ENCODE data around the gene CCL4. TPM values are rescaled to one million over a fixed set of nuclear protein-coding genes. Genes with fewer than 3 reads are reported as not detected.

The CCL4 gene
- total and polyA plus RNA-seq, 4 donors, result 1.7 to 4.6 (median 2.8) TPM

GRCh38 chr17:36148559-36149295, 45.1 kb downstream of the CCL4 start:
- peaks cover 0 to 2% (median 0%) of the 10 kb centered on the region in 4 donors for H3K4me1 ChIP-seq (ENCODE audit: control insufficient read depth in 4 of 4, insufficient read depth in 4 of 4, low read length in 3 of 4)
- H3K36me3 ChIP-seq (ENCODE audit: control insufficient read depth in 4 of 4, insufficient read depth in 3 of 4, low read depth in 1 of 4, low read length in 3 of 4), result no peaks in the 10 kb centered on the region
- no peak overlapping the region for H3K27ac ChIP-seq (ENCODE audit: low read depth in 1 of 2, low read length in 2 of 2)
- WGBS, result 37% methylated on average over 6 of the region's 6 CpGs
- H3K9ac ChIP-seq (ENCODE audit: low read depth in 1 of 2, low read length in 2 of 2), result no peak overlapping the region
- DNase-seq (ENCODE audit: low spot score), result peak; percentile 75
- no peaks in the 10 kb centered on the region for H3K27me3 ChIP-seq (ENCODE audit: control insufficient read depth in 4 of 4, insufficient read depth in 4 of 4, low read length in 3 of 4)
- no peak overlapping the region for H3K4me3 ChIP-seq (ENCODE audit: low read depth in 1 of 3, low read length in 3 of 3)
- TF ChIP-seq REST (IDR thresholded peaks at IDR 0.05) (no peak), FOXA1 (IDR thresholded peaks at IDR 0.05) (no peak), YY1 (IDR thresholded peaks at IDR 0.05) (peak; percentile 42), GABPA (IDR thresholded peaks at IDR 0.05 in 1 of 2, conservative IDR thresholded peaks at IDR 0.05 in 1 of 2) (no peak), RAD21 (IDR thresholded peaks at IDR 0.05) (peak; percentile 100), TAF1 (conservative IDR thresholded peaks at IDR 0.05) (no peak), CTCF (IDR thresholded peaks at IDR 0.05; ENCODE audit: low read depth, low read length, missing input control) (peak; percentile 99), MAX (IDR thresholded peaks at IDR 0.05) (no peak), SP1 (IDR thresholded peaks at IDR 0.05) (no peak), ATF3 (IDR thresholded peaks at IDR 0.05) (no peak), EGR1 (IDR thresholded peaks at IDR 0.05; ENCODE audit: low read depth in 2 of 2) (no peak), HNF4G (IDR thresholded peaks at IDR 0.05) (no peak)
- H3K9me3 ChIP-seq (ENCODE audit: control insufficient read depth in 4 of 4, low read length in 3 of 4), result no peaks in the 10 kb centered on the region

- H3K9ac ChIP-seq (ENCODE audit: low read depth in 1 of 2, low read length in 2 of 2), result no peak overlapping the region
- no peaks in the 10 kb centered on the region for H3K36me3 ChIP-seq (ENCODE audit: control insufficient read depth in 4 of 4, insufficient read depth in 3 of 4, low read depth in 1 of 4, low read length in 3 of 4)
- peaks cover 0 to 2% (median 0%) of the 10 kb centered on the region in 4 donors for H3K4me1 ChIP-seq (ENCODE audit: control insufficient read depth in 4 of 4, insufficient read depth in 4 of 4, low read length in 3 of 4)
- no peaks in the 10 kb centered on the region for H3K9me3 ChIP-seq (ENCODE audit: control insufficient read depth in 4 of 4, low read length in 3 of 4)
- WGBS, result 71% methylated on average over 11 of the region's 11 CpGs
- no peak for DNase-seq (ENCODE audit: low spot score)
- no peak overlapping the region for H3K27ac ChIP-seq (ENCODE audit: low read depth in 1 of 2, low read length in 2 of 2)
- no peak overlapping the region for H3K4me3 ChIP-seq (ENCODE audit: low read depth in 1 of 3, low read length in 3 of 3)
- TF ChIP-seq SP1 (IDR thresholded peaks at IDR 0.05) (no peak), REST (IDR thresholded peaks at IDR 0.05) (no peak), JUND (IDR thresholded peaks at IDR 0.05) (no peak), EGR1 (IDR thresholded peaks at IDR 0.05; ENCODE audit: low read depth in 2 of 2) (no peak), NR2F2 (IDR thresholded peaks at IDR 0.05) (no peak), MAX (IDR thresholded peaks at IDR 0.05) (no peak), CTCF (IDR thresholded peaks at IDR 0.05; ENCODE audit: low read depth, low read length, missing input control) (no peak)
- no peaks in the 10 kb centered on the region for H3K27me3 ChIP-seq (ENCODE audit: control insufficient read depth in 4 of 4, insufficient read depth in 4 of 4, low read length in 3 of 4)
Measured at GRCh38 chr17:36149296-36149820, 45.7 kb downstream of the CCL4 start.
